Measurements from ENCODE around the gene SARS1.

The SARS1 gene

DNA sequence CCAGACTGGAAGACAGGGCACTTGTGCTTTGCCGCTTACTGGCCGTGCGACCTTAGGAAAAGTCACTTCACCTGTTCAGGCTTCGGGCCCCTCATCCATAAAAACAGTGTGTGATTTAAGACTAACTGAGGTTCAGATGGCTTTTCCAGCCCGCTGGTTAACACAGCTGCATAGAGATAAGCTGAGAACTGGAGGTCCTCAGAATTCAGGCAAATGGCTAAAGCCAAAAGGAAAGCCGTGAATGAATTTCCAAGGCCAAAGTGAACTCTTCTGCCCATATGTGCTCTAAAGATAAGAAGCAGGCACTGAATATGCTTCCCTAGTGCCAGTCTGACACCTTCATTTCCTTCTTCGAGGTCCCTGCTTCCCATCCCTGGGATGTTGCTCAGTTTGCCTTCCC, 23.5 kb upstream of the SARS1 start:
- H3K18ac ChIP-seq (ENCODE audit: low read length): no peak overlapping the region
- no peak overlapping the region for H3K4me3 ChIP-seq (ENCODE audit: low read length)
- no CpG with 5 or more reads among the region's 7 CpGs for WGBS (ENCODE audit: extremely low coverage, insufficient coverage, low lambda C conversion rate)
- H3K4ac ChIP-seq (ENCODE audit: low read depth, low read length): no peak overlapping the region
- no peak overlapping the region for H2BK120ac ChIP-seq (ENCODE audit: low read depth, low read length)
- H3K4me2 ChIP-seq (ENCODE audit: low read length): no peak overlapping the region
- H3K4me1 ChIP-seq (ENCODE audit: control insufficient read depth, low read depth, low read length): no peaks in the 10 kb centered on the region
- no peak overlapping the region for H2AK5ac ChIP-seq (ENCODE audit: low read length)
- no peaks in the 10 kb centered on the region for H3K36me3 ChIP-seq (ENCODE audit: control insufficient read depth, insufficient read depth, low read length)
- no peak overlapping the region for H3K9ac ChIP-seq (ENCODE audit: low read length)
- no peak overlapping the region for H2BK5ac ChIP-seq (ENCODE audit: low read length)
- peak; percentile 59 for DNase-seq
- H2BK15ac ChIP-seq (replicated peaks; ENCODE audit: low read depth): no peak overlapping the region
- H3K79me2 ChIP-seq (ENCODE audit: control insufficient read depth, insufficient read depth, low read length): no peaks in the 10 kb centered on the region
- H4K5ac ChIP-seq (ENCODE audit: low read length): no peak overlapping the region
- no peak overlapping the region for H3K23ac ChIP-seq (ENCODE audit: low read length)
- no peak overlapping the region for H3K27ac ChIP-seq (ENCODE audit: low read depth, low read length)
- no peaks in the 10 kb centered on the region for H3K79me1 ChIP-seq (ENCODE audit: low read length)
- no peak overlapping the region for H4K8ac ChIP-seq (ENCODE audit: low read depth, low read length)
- no peaks in the 10 kb centered on the region for H3K27me3 ChIP-seq (ENCODE audit: insufficient read depth, low read length, poor library complexity)
- H3K56ac ChIP-seq (ENCODE audit: low read length): peak overlapping the region; percentile 32

DNA sequence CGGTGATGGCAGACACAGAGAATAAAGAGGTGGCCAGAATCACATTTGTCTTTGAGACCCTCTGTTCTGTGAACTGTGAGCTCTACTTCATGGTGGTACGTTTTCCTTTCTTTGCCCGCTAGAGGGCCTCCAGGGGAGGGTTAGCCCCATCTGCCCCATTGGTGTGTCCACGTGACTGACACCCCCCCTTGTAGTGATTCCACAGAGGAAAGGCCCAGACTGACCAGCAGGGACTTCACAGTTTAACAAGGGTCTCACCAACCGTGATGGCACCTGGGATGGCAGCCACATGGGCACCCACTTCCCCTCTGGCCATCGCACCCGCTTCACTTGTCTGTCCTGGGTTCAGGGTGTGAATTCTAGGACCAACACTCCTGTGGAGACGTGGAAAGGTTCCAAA, 22.3 kb upstream of the SARS1 start:
- Histone ChIP-seq H4K5ac (ENCODE audit: low read length) (no peak overlapping the region), H2AK5ac (ENCODE audit: low read length) (no peak overlapping the region), H3K79me2 (ENCODE audit: control insufficient read depth, insufficient read depth, low read length) (no peaks in the 10 kb centered on the region), H3K18ac (ENCODE audit: low read length) (no peak overlapping the region), H3K9ac (ENCODE audit: low read length) (no peak overlapping the region), H3K4me1 (ENCODE audit: control insufficient read depth, low read depth, low read length) (no peaks in the 10 kb centered on the region), H3K4me3 (ENCODE audit: low read length) (no peak overlapping the region), H4K8ac (ENCODE audit: low read depth, low read length) (no peak overlapping the region), H3K36me3 (ENCODE audit: control insufficient read depth, insufficient read depth, low read length) (no peaks in the 10 kb centered on the region), H3K27me3 (ENCODE audit: insufficient read depth, low read length, poor library complexity) (no peaks in the 10 kb centered on the region), H2BK5ac (ENCODE audit: low read length) (no peak overlapping the region), H2BK15ac (replicated peaks; ENCODE audit: low read depth) (no peak overlapping the region), H3K79me1 (ENCODE audit: low read length) (no peaks in the 10 kb centered on the region), H3K27ac (ENCODE audit: low read depth, low read length) (no peak overlapping the region), H3K4ac (ENCODE audit: low read depth, low read length) (no peak overlapping the region), H2BK120ac (ENCODE audit: low read depth, low read length) (no peak overlapping the region), H3K23ac (ENCODE audit: low read length) (no peak overlapping the region), H3K4me2 (ENCODE audit: low read length) (no peak overlapping the region), H3K56ac (ENCODE audit: low read length) (no peak overlapping the region)
- DNase-seq: peak; percentile 44
- WGBS (ENCODE audit: extremely low coverage, insufficient coverage, low lambda C conversion rate): no CpG with 5 or more reads among the region's 8 CpGs

DNA sequence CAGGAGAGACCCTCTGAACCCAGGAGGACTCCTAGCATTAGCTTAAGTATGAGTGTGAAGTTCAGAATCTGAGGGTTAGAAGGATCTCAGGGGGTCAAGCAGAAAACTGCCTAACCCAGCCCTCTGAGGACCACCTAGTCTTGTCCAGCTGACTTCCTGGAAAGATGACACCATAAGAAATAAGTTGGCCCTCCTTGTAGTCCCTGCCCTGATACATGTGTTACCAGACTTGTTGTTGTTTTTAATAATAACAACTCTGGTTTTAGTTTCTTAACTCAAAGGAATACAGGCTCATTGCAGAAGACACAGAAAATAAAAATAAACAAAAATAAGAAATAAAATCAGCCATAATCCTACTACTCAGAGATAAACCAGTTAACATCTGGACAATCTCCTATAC, 21.8 kb upstream of the SARS1 start:
- no peaks in the 10 kb centered on the region for H3K79me1 ChIP-seq (ENCODE audit: low read length)
- no peak overlapping the region for H4K8ac ChIP-seq (ENCODE audit: low read depth, low read length)
- no peak overlapping the region for H3K4me3 ChIP-seq (ENCODE audit: low read length)
- no peak overlapping the region for H4K5ac ChIP-seq (ENCODE audit: low read length)
- H3K27me3 ChIP-seq (ENCODE audit: insufficient read depth, low read length, poor library complexity): no peaks in the 10 kb centered on the region
- H2BK120ac ChIP-seq (ENCODE audit: low read depth, low read length): no peak overlapping the region
- H3K79me2 ChIP-seq (ENCODE audit: control insufficient read depth, insufficient read depth, low read length): no peaks in the 10 kb centered on the region
- no peak overlapping the region for H2BK5ac ChIP-seq (ENCODE audit: low read length)
- H3K9ac ChIP-seq (ENCODE audit: low read length): no peak overlapping the region
- H3K27ac ChIP-seq (ENCODE audit: low read depth, low read length): no peak overlapping the region
- H3K56ac ChIP-seq (ENCODE audit: low read length): no peak overlapping the region
- H3K4me1 ChIP-seq (ENCODE audit: control insufficient read depth, low read depth, low read length): no peaks in the 10 kb centered on the region
- H3K36me3 ChIP-seq (ENCODE audit: control insufficient read depth, insufficient read depth, low read length): no peaks in the 10 kb centered on the region
- no peak overlapping the region for H2BK15ac ChIP-seq (replicated peaks; ENCODE audit: low read depth)
- no peak for DNase-seq
- no peak overlapping the region for H3K23ac ChIP-seq (ENCODE audit: low read length)
- H3K4ac ChIP-seq (ENCODE audit: low read depth, low read length): no peak overlapping the region
- H3K4me2 ChIP-seq (ENCODE audit: low read length): no peak overlapping the region
- H2AK5ac ChIP-seq (ENCODE audit: low read length): no peak overlapping the region
- H3K18ac ChIP-seq (ENCODE audit: low read length): no peak overlapping the region

DNA sequence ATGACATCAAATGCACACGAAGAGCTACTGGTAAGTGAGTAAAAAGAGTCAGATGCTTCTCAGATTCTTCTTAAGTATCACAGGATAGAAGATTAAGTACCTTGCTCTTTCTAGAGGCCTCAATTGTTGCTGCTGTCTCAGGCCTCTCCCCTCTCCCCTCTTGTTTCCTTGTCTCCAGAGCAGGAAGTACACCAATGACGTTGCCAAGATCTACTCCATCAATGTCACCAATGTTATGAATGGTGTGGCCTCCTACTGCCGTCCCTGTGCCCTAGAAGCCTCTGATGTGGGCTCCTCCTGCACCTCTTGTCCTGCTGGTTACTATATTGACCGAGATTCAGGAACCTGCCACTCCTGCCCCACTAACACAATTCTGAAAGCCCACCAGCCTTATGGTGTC, 21.3 kb upstream of the SARS1 start:
- WGBS (ENCODE audit: extremely low coverage, insufficient coverage, low lambda C conversion rate): no CpG with 5 or more reads among the region's 4 CpGs
- H3K79me1 ChIP-seq (ENCODE audit: low read length): no peaks in the 10 kb centered on the region
- no peak overlapping the region for H3K56ac ChIP-seq (ENCODE audit: low read length)
- no peaks in the 10 kb centered on the region for H3K4me1 ChIP-seq (ENCODE audit: control insufficient read depth, low read depth, low read length)
- no peak overlapping the region for H3K4me2 ChIP-seq (ENCODE audit: low read length)
- H2BK5ac ChIP-seq (ENCODE audit: low read length): no peak overlapping the region
- H2BK120ac ChIP-seq (ENCODE audit: low read depth, low read length): no peak overlapping the region
- H4K5ac ChIP-seq (ENCODE audit: low read length): no peak overlapping the region
- no peak overlapping the region for H3K4me3 ChIP-seq (ENCODE audit: low read length)
- H4K8ac ChIP-seq (ENCODE audit: low read depth, low read length): no peak overlapping the region
- no peak overlapping the region for H2BK15ac ChIP-seq (replicated peaks; ENCODE audit: low read depth)
- no peaks in the 10 kb centered on the region for H3K36me3 ChIP-seq (ENCODE audit: control insufficient read depth, insufficient read depth, low read length)
- no peak overlapping the region for H2AK5ac ChIP-seq (ENCODE audit: low read length)
- H3K27ac ChIP-seq (ENCODE audit: low read depth, low read length): no peak overlapping the region
- no peak overlapping the region for H3K18ac ChIP-seq (ENCODE audit: low read length)
- DNase-seq: no peak
- H3K23ac ChIP-seq (ENCODE audit: low read length): no peak overlapping the region
- H3K79me2 ChIP-seq (ENCODE audit: control insufficient read depth, insufficient read depth, low read length): no peaks in the 10 kb centered on the region
- no peaks in the 10 kb centered on the region for H3K27me3 ChIP-seq (ENCODE audit: insufficient read depth, low read length, poor library complexity)
- H3K4ac ChIP-seq (ENCODE audit: low read depth, low read length): no peak overlapping the region
- H3K9ac ChIP-seq (ENCODE audit: low read length): no peak overlapping the region

DNA sequence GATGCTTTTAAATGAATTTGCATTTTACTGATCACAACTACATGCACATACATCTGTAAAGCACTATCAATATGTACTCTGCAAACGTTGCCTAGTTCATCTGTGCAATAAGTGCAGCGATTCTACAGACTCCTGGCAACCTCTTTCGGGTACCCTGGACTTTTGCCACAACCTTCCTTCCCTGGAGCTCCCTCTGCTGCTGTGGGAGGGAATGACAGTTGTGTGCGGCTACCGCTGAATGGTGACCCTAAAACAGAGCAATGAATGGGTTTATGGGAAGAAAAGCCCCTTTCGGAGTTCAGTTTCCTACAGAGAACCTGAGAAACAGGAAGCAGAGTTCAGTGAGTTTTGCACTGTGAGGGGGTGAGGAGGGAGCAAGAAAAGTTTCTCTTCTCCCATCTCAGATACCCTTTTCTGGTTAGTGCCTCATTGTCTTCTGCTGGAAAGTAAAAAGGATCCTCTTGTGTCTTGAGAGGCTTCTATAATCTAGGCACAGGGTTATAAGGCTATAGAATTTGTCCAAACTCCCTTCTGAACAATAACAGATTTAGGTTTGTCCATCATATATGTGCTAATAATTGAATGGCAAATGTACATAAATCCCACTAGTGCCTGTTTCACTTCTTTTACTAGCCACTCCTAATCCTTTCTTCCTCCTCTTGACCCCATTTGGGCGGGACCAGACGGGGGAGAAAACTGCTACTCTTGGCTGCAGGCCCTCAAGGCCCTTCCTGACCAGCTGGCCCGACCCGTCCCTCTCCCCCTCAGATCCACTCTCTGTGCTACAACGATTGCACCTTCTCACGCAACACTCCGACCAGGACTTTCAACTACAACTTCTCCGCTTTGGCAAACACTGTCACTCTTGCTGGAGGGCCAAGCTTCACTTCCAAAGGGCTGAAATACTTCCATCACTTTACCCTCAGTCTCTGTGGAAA, 19.8 kb upstream of the SARS1 start:
- Histone ChIP-seq H2BK5ac (ENCODE audit: low read length) (no peak overlapping the region), H2BK120ac (ENCODE audit: low read depth, low read length) (no peak overlapping the region), H2BK15ac (replicated peaks; ENCODE audit: low read depth) (no peak overlapping the region), H3K27ac (ENCODE audit: low read depth, low read length) (no peak overlapping the region), H3K27me3 (ENCODE audit: insufficient read depth, low read length, poor library complexity) (no peaks in the 10 kb centered on the region), H4K8ac (ENCODE audit: low read depth, low read length) (no peak overlapping the region), H4K5ac (ENCODE audit: low read length) (no peak overlapping the region), H2AK5ac (ENCODE audit: low read length) (no peak overlapping the region), H3K18ac (ENCODE audit: low read length) (no peak overlapping the region), H3K23ac (ENCODE audit: low read length) (no peak overlapping the region), H3K36me3 (ENCODE audit: control insufficient read depth, insufficient read depth, low read length) (no peaks in the 10 kb centered on the region), H3K56ac (ENCODE audit: low read length) (no peak overlapping the region), H3K4me1 (ENCODE audit: control insufficient read depth, low read depth, low read length) (peaks cover 2% of the 10 kb centered on the region), H3K4me3 (ENCODE audit: low read length) (no peak overlapping the region), H3K9ac (ENCODE audit: low read length) (no peak overlapping the region), H3K79me1 (ENCODE audit: low read length) (no peaks in the 10 kb centered on the region), H3K79me2 (ENCODE audit: control insufficient read depth, insufficient read depth, low read length) (no peaks in the 10 kb centered on the region), H3K4me2 (ENCODE audit: low read length) (no peak overlapping the region), H3K4ac (ENCODE audit: low read depth, low read length) (no peak overlapping the region)
- WGBS (ENCODE audit: extremely low coverage, insufficient coverage, low lambda C conversion rate): no CpG with 5 or more reads among the region's 14 CpGs
- peak; percentile 49 for DNase-seq

Measured in mesendoderm (in vitro differentiated cells).